Spleen (tissue), 11 donors: ENCODE data around the gene CRACDL. TPM values are rescaled to one million over a fixed set of nuclear protein-coding genes. Genes with fewer than 3 reads are reported as not detected.

ENCODE experiments used
- DNase-seq: peaks from one replicate; pipeline ENCODE4 v3.0.0-alpha.2; 2020
- H3K27ac ChIP-seq, 8 donors: fragments of 200-600 bp; sonication (generic) in 7 of 8; 1 replicate in 4 of 8; 2 replicates in 4 of 8; pipeline versions ENCODE4 v1.5.0 to v1.8.0; 2016 to 2021; ENCODE audit warnings: inconsistent platforms in 4 of 8, mild to moderate bottlenecking in 4 of 8, moderate library complexity in 1 of 8
- H3K27me3 ChIP-seq, 7 donors: fragments of 200-600 bp; sonication (generic) in 6 of 7; replicated peaks in 1 of 7; 1 replicate in 4 of 7; 2 replicates in 3 of 7; pipeline versions ENCODE4 v1.5.0 to v1.8.0; 2016 to 2021; ENCODE audit warnings: inconsistent platforms in 3 of 7, mild to moderate bottlenecking in 1 of 7
- H3K36me3 ChIP-seq, 6 donors: fragments of 200-600 bp; sonication (generic) in 5 of 6; 1 replicate in 4 of 6; 2 replicates in 2 of 6; pipeline versions ENCODE4 v1.5.0 to v1.8.0; 2016 to 2021; ENCODE audit warnings: inconsistent platforms in 2 of 6
- H3K4me1 ChIP-seq, 6 donors: fragments of 200-600 bp; sonication (generic) in 5 of 6; 1 replicate in 3 of 6; 2 replicates in 3 of 6; pipeline versions ENCODE4 v1.5.0 to v1.8.0; 2016 to 2021; ENCODE audit warnings: inconsistent platforms in 3 of 6
- H3K4me3 ChIP-seq, 8 donors: fragments of 200-600 bp; sonication (generic) in 7 of 8; 1 replicate in 4 of 8; 2 replicates in 4 of 8; pipeline versions ENCODE4 v1.5.0 to v1.8.0; 2016 to 2021; ENCODE audit warnings: inconsistent platforms in 4 of 8, mild to moderate bottlenecking in 4 of 8, moderate library complexity in 2 of 8
- H3K9me3 ChIP-seq, 8 donors: fragments of 200-600 bp; sonication (generic) in 7 of 8; 1 replicate in 4 of 8; 2 replicates in 4 of 8; pipeline versions ENCODE4 v1.5.0 to v1.8.0; 2016 to 2021; ENCODE audit warnings: inconsistent platforms in 4 of 8
- CTCF ChIP-seq, 11 experiments: fragments of 200-600 bp in 7 of 11; fragments of 450-650 bp in 4 of 11; sonication (generic) in 4 of 11; IDR thresholded peaks in 8 of 11; conservative IDR thresholded peaks in 3 of 11; 1 replicate in 7 of 11; 2 replicates in 4 of 11; pipeline versions ENCODE4 v1.4.0 to v1.8.0; 2016 to 2021; ENCODE audit warnings: antibody characterized with exemption in 11 of 11, inconsistent platforms in 4 of 11, mild to moderate bottlenecking in 1 of 11
- POLR2A ChIP-seq, 3 donors: fragments of 450-650 bp; IDR thresholded peaks; one replicate each; pipeline ENCODE4 v1.5.1; 2017; ENCODE audit warnings: antibody characterized with exemption in 3 of 3, mild to moderate bottlenecking in 1 of 3
- POLR2AphosphoS5 ChIP-seq, 3 donors: sonication (generic); formaldehyde crosslinking; IDR thresholded peaks; one replicate each; pipeline ENCODE4 v1.5.1; 2017; ENCODE audit warnings: antibody characterized with exemption in 3 of 3
- WGBS, 5 donors: extraction: QIAGEN DNeasy Blood & Tissue Kit in 3 of 5; methylation state at CpG; one replicate each; pipeline versions ENCODE4 v1.1.5 to v1.1.7; 2013 to 2018; 5-methylcytosine and 5-hydroxymethylcytosine counted together
- intact Hi-C: fragments of 100-400 bp; cut with DNase I; formaldehyde crosslinking; loops from one replicate; pipeline ENCODE4 v1.15.0; 2023; ENCODE audit warnings: low total_unique reads
- polyA plus RNA-seq, 3 donors: library from polyadenylated mRNA; stranded (reverse); fragments of 200-250 nt; gene quantifications; one replicate each; pipeline ENCODE4 v1.2.1, GENCODE V29; 2013
- total RNA-seq, 7 donors: library from RNA; depleted of rRNA in 3 of 7; stranded (reverse); fragments of >200 nt in 3 of 7; fragmentation: NEBNext Ultra II Directional in 4 of 7; extraction: Animal tissue kit (Norgen Biotek cat#: 25700) in 4 of 7; gene quantifications; one replicate each; pipeline versions ENCODE4 v1.1.0 to v1.2.1, GENCODE V29; 2016 to 2021
- donor health status: healthy with polysubstance abuse.
- donor health status: DM: no; HTN: no; CAD: no; lungs with moderate emphysema.
- donor health status: DM: no; HTN: no; CAD: no.
- donor health status: Bipolar disorder and iron deficiency.
- donor health status: healthy.
- donor health status: DM: no; HTN: no; CAD: no.
- donor health status: DM: yes; HTN: yes; CAD: no.

The CRACDL gene
- total and polyA plus RNA-seq, 10 donors, result 0.52 to 5.1 (median 1.4) TPM

DNA sequence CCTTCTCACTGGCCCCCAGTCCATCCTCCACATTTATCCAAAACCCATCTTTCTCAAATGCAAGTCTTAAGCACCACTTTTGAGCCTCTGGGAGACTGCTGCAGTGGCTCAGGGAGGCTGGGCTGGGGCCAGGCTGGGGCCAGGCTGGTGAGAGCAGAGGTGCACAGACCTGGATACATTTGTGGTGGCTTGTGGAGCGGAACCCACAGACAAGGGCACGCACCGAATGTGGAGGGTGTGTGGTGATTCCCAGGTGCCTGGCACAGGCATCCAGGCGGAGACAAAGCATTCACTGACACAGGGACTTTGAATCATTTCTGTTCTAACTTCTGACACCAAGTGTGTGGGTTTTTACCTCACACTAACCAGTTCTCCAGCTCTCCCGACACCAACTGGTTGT is 162.9 kb downstream of the CRACDL start:
- DNase-seq, result peak; percentile 72
- H3K9me3 ChIP-seq, result no peaks in the 10 kb centered on the region
- no peak for TF ChIP-seq POLR2A (IDR thresholded peaks at IDR 0.05)
- no peak for TF ChIP-seq CTCF (IDR thresholded peaks at IDR 0.05 in 8 of 11, conservative IDR thresholded peaks at IDR 0.05 in 3 of 11)
- TF ChIP-seq POLR2AphosphoS5 (IDR thresholded peaks at IDR 0.05), result no peak
- H3K4me1 ChIP-seq, result peaks cover 3 to 51% (median 28%) of the 10 kb centered on the region in 6 donors
- H3K27me3 ChIP-seq, result no peaks in the 10 kb centered on the region
- H3K27ac ChIP-seq, result peak overlapping the region in 6 of 8 donors; percentile 14 to 86 (median 74)
- H3K4me3 ChIP-seq, result no peak overlapping the region
- 65 to 88% (median 83%) methylated on average over 5 of the region's 5 CpGs for WGBS, 5 donors
- no peaks in the 10 kb centered on the region for H3K36me3 ChIP-seq
- intact Hi-C loops, result no loop called here

- H3K27ac ChIP-seq, result peak overlapping the region; percentile 14 to 86 (median 76)
- H3K4me3 ChIP-seq, result peak overlapping the region in 1 of 8 donors; percentile 56
- DNase-seq, result no peak
- intact Hi-C loops, result no loop called here
- no peak for TF ChIP-seq CTCF (IDR thresholded peaks at IDR 0.05 in 8 of 11, conservative IDR thresholded peaks at IDR 0.05 in 3 of 11)
- no peak for TF ChIP-seq POLR2A (IDR thresholded peaks at IDR 0.05)
- no peak for TF ChIP-seq POLR2AphosphoS5 (IDR thresholded peaks at IDR 0.05)
- peaks cover 3 to 57% (median 29%) of the 10 kb centered on the region in 6 donors for H3K4me1 ChIP-seq
- H3K9me3 ChIP-seq, result no peaks in the 10 kb centered on the region
- no peaks in the 10 kb centered on the region for H3K36me3 ChIP-seq
- H3K27me3 ChIP-seq, result no peaks in the 10 kb centered on the region
- WGBS, 5 donors, result 47 to 81% (median 64%) methylated on average over 8 of the region's 8 CpGs
These were observed 163.5 kb downstream of the CRACDL start for GRCh38 chr2:98772536-98772935.

DNA sequence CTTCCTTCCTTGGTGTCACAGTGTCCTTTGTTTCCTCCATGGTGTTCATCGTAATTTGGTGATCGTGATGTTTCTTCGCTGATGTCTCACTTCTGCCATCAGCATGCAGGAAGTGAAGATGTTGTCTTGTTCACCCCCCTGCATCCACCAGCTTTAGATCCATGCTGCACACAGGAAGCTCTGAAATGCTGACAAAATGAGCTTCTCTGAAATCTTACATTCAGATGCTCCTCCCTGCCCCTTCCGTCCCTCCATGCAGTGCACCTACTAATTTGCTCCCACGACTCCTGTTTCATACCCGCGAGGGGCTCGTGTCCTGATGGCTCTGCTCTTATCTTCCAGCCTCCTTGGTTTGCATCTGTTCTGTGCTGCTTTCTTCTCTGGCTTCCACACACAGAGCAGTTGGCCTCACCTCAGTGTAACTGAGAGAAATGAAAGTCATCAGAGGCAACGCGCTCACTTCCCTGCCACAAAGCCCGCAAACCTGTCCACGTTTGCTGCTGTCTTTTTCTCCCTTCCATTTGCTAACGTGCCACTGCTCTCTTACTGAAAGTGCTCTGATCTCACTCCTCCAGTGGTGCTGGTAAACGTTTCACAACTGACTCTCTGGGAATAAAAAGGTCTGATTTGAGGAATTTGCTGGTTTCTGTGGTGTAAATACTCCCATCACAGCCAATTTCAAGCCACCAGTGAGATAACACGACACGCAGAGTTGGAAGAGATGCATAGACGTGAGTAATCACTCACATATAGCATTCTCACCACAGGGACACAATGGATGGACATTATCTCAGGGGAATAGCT is 164.1 kb downstream of the CRACDL start:
- DNase-seq, result peak; percentile 78
- Histone ChIP-seq H3K4me1 (peaks cover 4 to 58% (median 29%) of the 10 kb centered on the region in 6 donors), H3K9me3 (no peaks in the 10 kb centered on the region), H3K4me3 (peak overlapping the region in 4 of 8 donors; percentile 19 to 56 (median 25)), H3K27ac (peak overlapping the region; percentile 14 to 86 (median 76)), H3K36me3 (no peaks in the 10 kb centered on the region), H3K27me3 (no peaks in the 10 kb centered on the region)
- intact Hi-C loops, result no loop called here
- TF ChIP-seq CTCF (IDR thresholded peaks at IDR 0.05 in 8 of 11, conservative IDR thresholded peaks at IDR 0.05 in 3 of 11), result no peak
- TF ChIP-seq POLR2A (IDR thresholded peaks at IDR 0.05), result no peak
- peak in 2 of 3 donors; percentile 31 to 60 for TF ChIP-seq POLR2AphosphoS5 (IDR thresholded peaks at IDR 0.05)
- WGBS, 5 donors, result 21 to 35% (median 28%) methylated on average over 17 of the region's 17 CpGs

DNA sequence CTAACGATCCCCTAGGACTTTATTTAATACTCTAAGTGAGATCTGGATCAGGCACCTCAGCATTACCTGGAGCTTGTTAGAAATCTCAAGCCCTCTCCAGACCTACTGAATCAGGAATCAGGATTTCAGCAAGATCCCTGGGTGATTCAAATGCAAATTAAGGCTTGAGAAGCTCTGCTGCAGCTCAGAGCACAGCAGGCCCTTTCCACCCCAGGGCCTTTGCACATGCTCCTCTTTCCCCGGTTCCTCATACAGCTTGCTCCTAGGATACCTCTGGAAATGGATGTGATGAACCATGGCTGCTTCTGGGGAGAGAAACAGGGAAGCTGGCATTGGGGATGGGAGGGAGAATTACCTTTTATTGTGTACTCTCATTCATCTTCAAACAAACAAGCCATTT is 164.8 kb downstream of the CRACDL start:
- Histone ChIP-seq H3K4me3 (peak overlapping the region in 3 of 8 donors; percentile 1 to 56 (median 26)), H3K27ac (peak overlapping the region; percentile 14 to 86 (median 76)), H3K4me1 (peaks cover 10 to 61% (median 32%) of the 10 kb centered on the region in 6 donors), H3K27me3 (no peaks in the 10 kb centered on the region), H3K36me3 (no peaks in the 10 kb centered on the region), H3K9me3 (no peaks in the 10 kb centered on the region)
- TF ChIP-seq POLR2A (IDR thresholded peaks at IDR 0.05) (no peak), POLR2AphosphoS5 (IDR thresholded peaks at IDR 0.05) (no peak), CTCF (IDR thresholded peaks at IDR 0.05 in 8 of 11, conservative IDR thresholded peaks at IDR 0.05 in 3 of 11) (no peak)
- 80 to 94% (median 86%) methylated on average over 2 of the region's 2 CpGs for WGBS, 5 donors
- DNase-seq, result no peak
- intact Hi-C loops, result no loop called here
